Mucosa of descending colon (tissue), 3 donors: Measurements from ENCODE around the gene SNX25. TPM values are rescaled to one million over a fixed set of nuclear protein-coding genes. Genes with fewer than 3 reads are reported as not detected.

Experiments used
- ATAC-seq: fragments of 200-7000 bp; cut with Tn5 transposase; one replicate; pipeline ENCODE4 v1.9.1; 2020; ENCODE audit warnings: mild to moderate bottlenecking, moderate library complexity
- DNase-seq, 3 donors: peaks; one replicate each; pipeline ENCODE4 v3.0.0-alpha.2; 2020
- H3K36me3 ChIP-seq: fragments of 200-600 bp; one replicate; pipeline ENCODE4 v1.8.0; 2021; ENCODE audit warnings: low read depth, mild to moderate bottlenecking
- H3K4me1 ChIP-seq: fragments of 200-600 bp; one replicate; pipeline ENCODE4 v1.8.0; 2021; ENCODE audit warnings: low read depth, mild to moderate bottlenecking
- H3K4me3 ChIP-seq: fragments of 200-600 bp; one replicate; pipeline ENCODE4 v1.8.0; 2021; ENCODE audit warnings: mild to moderate bottlenecking
- H3K9me3 ChIP-seq: fragments of 200-600 bp; one replicate; pipeline ENCODE4 v1.8.0; 2021; ENCODE audit warnings: mild to moderate bottlenecking
- intact Hi-C, 2 donors: fragments of 100-400 bp; cut with DNase I in 1 of 2; cut with micrococcal nuclease in 1 of 2; formaldehyde crosslinking; loops; one replicate each; pipeline versions ENCODE4 v1.11.0 to v1.11.1; 2022; cut with DNase I, micrococcal nuclease
- total RNA-seq, 3 donors: library from RNA; stranded (reverse); fragmentation: NEBNext Ultra II Directional in 2 of 3; extraction: Animal tissue kit (Norgen Biotek cat#: 25700) in 2 of 3; gene quantifications; one replicate each; pipeline versions ENCODE4 v1.2.1 to v1.2.4, GENCODE V29; 2021 to 2023
- TF ChIP-seq, protein P1 (sequence below): fragments of 200-600 bp; IDR thresholded peaks from one replicate; pipeline ENCODE4 v1.8.0; 2022; ENCODE audit warnings: antibody characterized with exemption, mild to moderate bottlenecking
- donor health status: DM: no; HTN: no; CAD: no; lungs with moderate emphysema.
- donor health status: DM: no; HTN: no; CAD: no.
- donor health status: DM: no; HTN: yes; CAD: no.

SNX25 gene
- total RNA-seq, 3 donors from 2014 or later = 10.8 to 29.7 (median 16.8) TPM

DNA sequence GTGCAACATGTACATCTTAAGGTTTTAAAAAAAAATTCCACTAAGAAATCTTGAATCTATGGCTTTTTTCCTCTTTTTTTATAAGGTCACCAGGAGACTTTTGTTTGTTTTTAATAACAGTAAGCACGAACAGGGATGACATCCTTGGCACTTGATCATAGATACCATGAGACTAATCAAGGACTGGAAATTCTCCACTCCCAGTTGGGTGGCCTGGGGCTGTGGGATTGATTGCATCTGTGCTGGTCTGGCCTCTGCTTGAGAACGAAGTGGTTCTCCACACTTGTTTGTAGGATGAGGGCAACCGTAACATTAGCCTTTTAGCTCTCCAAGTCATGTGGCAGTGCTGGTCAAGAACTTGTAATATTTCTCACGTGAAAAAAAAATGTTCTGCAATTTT lies 35.4 kb downstream of the SNX25 start:
- Histone ChIP-seq H3K9me3 (no peaks in the 10 kb centered on the region), H3K36me3 (no peaks in the 10 kb centered on the region), H3K4me3 (no peak overlapping the region), H3K4me1 (no peaks in the 10 kb centered on the region)
- DNase-seq = no peak
- ATAC-seq = no peak
- TF ChIP-seq, protein P1, sequence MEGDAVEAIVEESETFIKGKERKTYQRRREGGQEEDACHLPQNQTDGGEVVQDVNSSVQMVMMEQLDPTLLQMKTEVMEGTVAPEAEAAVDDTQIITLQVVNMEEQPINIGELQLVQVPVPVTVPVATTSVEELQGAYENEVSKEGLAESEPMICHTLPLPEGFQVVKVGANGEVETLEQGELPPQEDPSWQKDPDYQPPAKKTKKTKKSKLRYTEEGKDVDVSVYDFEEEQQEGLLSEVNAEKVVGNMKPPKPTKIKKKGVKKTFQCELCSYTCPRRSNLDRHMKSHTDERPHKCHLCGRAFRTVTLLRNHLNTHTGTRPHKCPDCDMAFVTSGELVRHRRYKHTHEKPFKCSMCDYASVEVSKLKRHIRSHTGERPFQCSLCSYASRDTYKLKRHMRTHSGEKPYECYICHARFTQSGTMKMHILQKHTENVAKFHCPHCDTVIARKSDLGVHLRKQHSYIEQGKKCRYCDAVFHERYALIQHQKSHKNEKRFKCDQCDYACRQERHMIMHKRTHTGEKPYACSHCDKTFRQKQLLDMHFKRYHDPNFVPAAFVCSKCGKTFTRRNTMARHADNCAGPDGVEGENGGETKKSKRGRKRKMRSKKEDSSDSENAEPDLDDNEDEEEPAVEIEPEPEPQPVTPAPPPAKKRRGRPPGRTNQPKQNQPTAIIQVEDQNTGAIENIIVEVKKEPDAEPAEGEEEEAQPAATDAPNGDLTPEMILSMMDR = no peak
- intact Hi-C loops = no loop called here

DNA sequence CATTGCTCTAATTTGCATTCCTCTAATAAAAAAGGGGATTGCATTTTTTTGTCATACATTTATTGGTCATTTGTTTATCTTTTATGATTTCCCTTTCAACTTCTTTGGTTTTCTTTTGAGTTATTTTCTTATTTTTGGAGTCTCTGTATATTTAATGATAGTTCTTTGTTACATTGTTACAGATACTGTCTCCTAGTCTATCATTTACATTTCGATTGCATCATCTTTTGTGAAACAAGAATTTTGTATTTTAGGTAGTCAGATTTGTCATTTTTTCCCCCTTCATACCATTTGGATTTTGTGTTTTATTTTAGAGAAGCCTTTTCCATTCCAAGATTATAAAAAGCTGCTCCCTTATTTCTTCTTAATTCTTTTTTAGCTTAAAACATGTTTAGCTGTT lies 37.1 kb downstream of the SNX25 start:
- intact Hi-C loops = no loop called here
- Histone ChIP-seq H3K4me1 (no peaks in the 10 kb centered on the region), H3K36me3 (no peaks in the 10 kb centered on the region), H3K9me3 (no peaks in the 10 kb centered on the region), H3K4me3 (no peak overlapping the region)
- ATAC-seq (no peak), DNase-seq (no peak)
- TF ChIP-seq, protein P1 = no peak

DNA sequence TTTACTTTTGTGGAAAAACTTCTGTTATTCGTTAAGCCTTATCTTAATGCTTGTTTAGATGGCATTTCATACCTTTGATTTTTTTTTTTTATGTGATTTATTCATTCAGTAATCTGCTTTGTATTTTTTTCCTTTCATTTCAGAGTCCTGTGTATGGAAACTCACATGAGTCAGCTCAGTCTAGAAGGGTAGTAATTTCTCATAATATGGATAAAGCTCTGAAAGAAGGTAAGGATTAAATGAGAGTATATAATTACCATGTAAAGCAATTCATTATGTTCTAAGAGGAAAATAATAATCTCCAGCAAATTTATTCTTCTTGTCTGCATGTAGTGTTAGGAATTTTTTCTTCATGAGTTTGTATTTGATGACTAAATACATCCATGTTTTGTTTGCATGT lies 37.8 kb downstream of the SNX25 start:
- DNase-seq = no peak
- no peaks in the 10 kb centered on the region for H3K36me3 ChIP-seq
- intact Hi-C loops = no loop called here
- no peak overlapping the region for H3K4me3 ChIP-seq
- ATAC-seq = no peak
- no peaks in the 10 kb centered on the region for H3K4me1 ChIP-seq
- TF ChIP-seq, protein P1 = no peak
- no peaks in the 10 kb centered on the region for H3K9me3 ChIP-seq

DNA sequence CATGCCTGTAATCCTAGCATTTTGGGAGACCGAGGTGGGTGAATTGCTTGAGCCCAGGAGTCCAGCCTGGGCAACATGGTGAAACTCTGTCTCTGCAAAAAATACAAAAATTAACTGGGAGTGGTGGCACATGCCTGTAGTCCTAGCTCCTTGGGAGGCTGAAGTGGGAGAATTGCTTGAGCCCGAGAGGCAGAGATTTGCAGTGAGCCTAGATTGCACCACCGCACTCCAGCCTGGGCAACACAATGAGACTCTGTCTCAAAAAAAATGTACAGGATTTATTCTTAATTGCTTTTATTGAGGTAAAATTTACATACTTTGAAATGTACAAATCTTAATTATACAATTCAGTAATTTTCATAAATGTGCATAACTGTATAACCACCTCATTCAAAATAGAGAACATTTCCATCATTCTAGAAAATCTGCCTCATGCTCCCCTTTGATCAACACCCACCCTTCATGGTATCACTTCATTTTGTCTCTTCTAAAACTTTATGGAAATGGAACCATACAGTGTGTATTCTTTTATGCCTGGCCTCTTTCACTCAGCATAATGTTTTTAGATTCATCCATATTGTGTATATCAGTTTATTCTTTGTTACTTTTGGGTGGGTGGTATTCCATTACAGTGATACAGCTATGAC lies 39.1 kb downstream of the SNX25 start:
- no peak for DNase-seq
- no peaks in the 10 kb centered on the region for H3K4me1 ChIP-seq
- no peaks in the 10 kb centered on the region for H3K9me3 ChIP-seq
- TF ChIP-seq, protein P1 = no peak
- H3K36me3 ChIP-seq = no peaks in the 10 kb centered on the region
- no peak for ATAC-seq
- intact Hi-C loops = no loop called here
- no peak overlapping the region for H3K4me3 ChIP-seq

DNA sequence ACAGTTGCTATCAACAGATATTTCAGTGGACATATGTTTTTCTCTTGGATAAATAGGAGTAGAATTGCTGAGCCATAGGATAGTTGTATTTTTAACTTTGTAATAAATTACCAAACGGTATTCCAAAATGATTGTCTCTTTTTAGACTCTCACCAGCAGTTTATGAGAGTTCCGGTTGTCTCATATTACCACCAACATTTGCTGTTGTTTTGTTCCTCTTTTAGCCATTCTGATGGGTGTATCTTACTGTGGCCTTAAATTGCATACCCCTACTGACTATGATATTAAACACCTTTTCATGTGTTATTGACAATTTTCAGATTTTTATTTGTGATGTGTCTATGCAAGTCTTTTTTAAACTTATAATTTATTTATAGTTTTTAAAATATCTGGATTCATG lies 39.7 kb downstream of the SNX25 start:
- H3K36me3 ChIP-seq = no peaks in the 10 kb centered on the region
- H3K4me1 ChIP-seq = no peaks in the 10 kb centered on the region
- intact Hi-C loops = no loop called here
- no peaks in the 10 kb centered on the region for H3K9me3 ChIP-seq
- DNase-seq (no peak), ATAC-seq (no peak)
- TF ChIP-seq, protein P1 = no peak
- H3K4me3 ChIP-seq = no peak overlapping the region

DNA sequence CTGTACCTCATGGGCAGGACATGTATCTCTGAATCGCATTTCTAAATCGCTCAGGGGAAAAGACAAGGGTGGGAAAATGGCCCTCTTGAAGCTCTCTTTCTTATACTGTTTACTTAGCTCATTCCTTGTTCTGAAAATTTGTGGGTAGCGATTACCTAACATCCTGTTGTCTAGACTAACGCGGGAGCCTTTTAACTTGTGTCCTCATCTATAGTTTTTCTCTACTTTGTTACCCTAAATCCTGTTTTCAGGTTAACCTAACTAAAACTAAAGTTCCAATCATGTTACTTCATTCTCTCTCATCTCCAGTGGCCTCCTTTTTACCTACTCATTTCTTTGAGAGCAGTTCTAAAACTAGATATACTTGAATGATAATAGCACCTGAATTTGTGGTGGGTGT lies 45.0 kb downstream of the SNX25 start:
- DNase-seq (no peak), ATAC-seq (no peak)
- H3K4me3 ChIP-seq = no peak overlapping the region
- intact Hi-C loops = no loop called here
- no peaks in the 10 kb centered on the region for H3K9me3 ChIP-seq
- TF ChIP-seq, protein P1 = no peak
- H3K4me1 ChIP-seq = peaks cover 4% of the 10 kb centered on the region
- no peaks in the 10 kb centered on the region for H3K36me3 ChIP-seq
